Transverse colon (tissue), 4 donors: ENCODE measurements around the gene CIRBP.

Experiments
- CTCF ChIP-seq, 5 experiments: fragments of 200-600 bp in 3 of 5; fragments of 450-650 bp in 2 of 5; sonication (generic) in 3 of 5; IDR thresholded peaks; 1 replicate in 2 of 5; 2 replicates in 3 of 5; pipeline ENCODE4 v1.5.1; 2016 to 2017; ENCODE audit warnings: antibody characterized with exemption in 5 of 5, inconsistent platforms in 3 of 5, mild to moderate bottlenecking in 2 of 5, moderate library complexity in 1 of 5
- POLR2A ChIP-seq: fragments of 450-650 bp; IDR thresholded peaks from one replicate; pipeline ENCODE4 v1.6.1; 2016; ENCODE audit warnings: antibody characterized with exemption, mild to moderate bottlenecking, moderate library complexity
- POLR2AphosphoS5 ChIP-seq, 3 donors: sonication (generic); formaldehyde crosslinking; IDR thresholded peaks; one replicate each; pipeline ENCODE4 v1.6.1; 2016; ENCODE audit warnings: antibody characterized with exemption in 3 of 3

GRCh38 chr19:1290196-1290702 is 21.1 kb downstream of the CIRBP start:
- no peak for TF ChIP-seq CTCF (IDR thresholded peaks at IDR 0.05)
- no peak for TF ChIP-seq POLR2A
- no peak for TF ChIP-seq POLR2AphosphoS5 (IDR thresholded peaks at IDR 0.05)
